Hepatocyte (in vitro differentiated cells): Measurements from ENCODE around the gene CDH22. TPM values are rescaled to one million over a fixed set of nuclear protein-coding genes. Genes with fewer than 3 reads are reported as not detected.

Experiments
- DNase-seq: peaks from one replicate; pipeline ENCODE4 v3.0.0-alpha.2; 2016; ENCODE audit warnings: low spot score
- H2AFZ ChIP-seq: fragments of 200-600 bp; sonication (generic); 2 replicates; pipeline ENCODE4 v1.6.0; 2016; ENCODE audit warnings: antibody characterized with exemption, mild to moderate bottlenecking
- H3K27ac ChIP-seq: fragments of 200-600 bp; sonication (generic); 2 replicates; pipeline ENCODE4 v1.5.1; 2016; ENCODE audit warnings: mild to moderate bottlenecking
- H3K27me3 ChIP-seq: fragments of 200-600 bp; sonication (generic); 2 replicates; pipeline ENCODE4 v1.6.1; 2016
- H3K36me3 ChIP-seq: fragments of 200-600 bp; sonication (generic); replicated peaks from 2 replicates; pipeline ENCODE4 v1.5.1; 2016; ENCODE audit warnings: low read depth; ENCODE audit not compliant: insufficient read depth
- H3K4me1 ChIP-seq: fragments of 200-600 bp; sonication (generic); 2 replicates; pipeline ENCODE4 v1.5.1; 2016; ENCODE audit warnings: mild to moderate bottlenecking, moderate library complexity; ENCODE audit not compliant: insufficient read depth
- H3K4me2 ChIP-seq: fragments of 200-600 bp; sonication (generic); 2 replicates; pipeline ENCODE4 v1.6.0; 2016
- H3K4me3 ChIP-seq: fragments of 200-600 bp; sonication (generic); 2 replicates; pipeline ENCODE4 v1.5.1; 2016; ENCODE audit warnings: mild to moderate bottlenecking
- H3K79me2 ChIP-seq: fragments of 200-600 bp; sonication (generic); 2 replicates; pipeline ENCODE4 v1.6.0; 2017; ENCODE audit warnings: mild to moderate bottlenecking
- H3K9me2 ChIP-seq: fragments of 200-600 bp; sonication (generic); replicated peaks from 2 replicates; pipeline ENCODE4 v1.6.0; 2017; ENCODE audit warnings: mild to moderate bottlenecking; ENCODE audit not compliant: insufficient read depth
- H3K9me3 ChIP-seq: fragments of 200-600 bp; sonication (generic); 2 replicates; pipeline ENCODE4 v1.5.1; 2016; ENCODE audit warnings: low read depth, mild to moderate bottlenecking
- H4K20me1 ChIP-seq: fragments of 200-600 bp; sonication (generic); 2 replicates; pipeline ENCODE4 v1.6.0; 2016; ENCODE audit warnings: mild to moderate bottlenecking; ENCODE audit not compliant: insufficient read depth, poor library complexity, severe bottlenecking
- EZH2 ChIP-seq: fragments of 200-600 bp; sonication (generic); IDR thresholded peaks from 2 replicates; pipeline ENCODE4 v1.6.1; 2016; ENCODE audit warnings: antibody characterized with exemption, mild to moderate bottlenecking, borderline replicate concordance
- EZH2phosphoT487 ChIP-seq: fragments of 200-600 bp; sonication (generic); IDR thresholded peaks from one replicate; pipeline ENCODE4 v1.6.1; 2018; ENCODE audit warnings: antibody characterized with exemption, mild to moderate bottlenecking, low read depth, moderate library complexity; ENCODE audit not compliant: unreplicated experiment, severe bottlenecking
- WGBS: methylation state at CpG from one replicate; pipeline ENCODE4 v1.1.6; 2016; ENCODE audit warnings: low lambda C conversion rate; ENCODE audit errors: missing lambda C conversion rate; 5-methylcytosine and 5-hydroxymethylcytosine counted together
- polyA plus RNA-seq: library from polyadenylated mRNA; unstranded; fragments of >200 nt; fragmentation: Nextera tagmentation; extraction: Ambion mirVana; gene quantifications from 2 replicates; pipeline ENCODE4 v1.2.1, GENCODE V29; 2016
- total RNA-seq: library from RNA; depleted of rRNA; stranded (reverse); fragments of >200 nt; gene quantifications from 2 replicates; pipeline ENCODE4 v1.2.3, GENCODE V29; 2014
- TF ChIP-seq, protein P1 (sequence below): fragments of 200-600 bp; sonication (generic); IDR thresholded peaks from 2 replicates; pipeline ENCODE4 v1.5.1; 2016; ENCODE audit warnings: antibody characterized with exemption, mild to moderate bottlenecking; ENCODE audit not compliant: poor library complexity

CDH22 gene
- total and polyA plus RNA-seq, 2 experiments from 2014 or later: not detected

DNA sequence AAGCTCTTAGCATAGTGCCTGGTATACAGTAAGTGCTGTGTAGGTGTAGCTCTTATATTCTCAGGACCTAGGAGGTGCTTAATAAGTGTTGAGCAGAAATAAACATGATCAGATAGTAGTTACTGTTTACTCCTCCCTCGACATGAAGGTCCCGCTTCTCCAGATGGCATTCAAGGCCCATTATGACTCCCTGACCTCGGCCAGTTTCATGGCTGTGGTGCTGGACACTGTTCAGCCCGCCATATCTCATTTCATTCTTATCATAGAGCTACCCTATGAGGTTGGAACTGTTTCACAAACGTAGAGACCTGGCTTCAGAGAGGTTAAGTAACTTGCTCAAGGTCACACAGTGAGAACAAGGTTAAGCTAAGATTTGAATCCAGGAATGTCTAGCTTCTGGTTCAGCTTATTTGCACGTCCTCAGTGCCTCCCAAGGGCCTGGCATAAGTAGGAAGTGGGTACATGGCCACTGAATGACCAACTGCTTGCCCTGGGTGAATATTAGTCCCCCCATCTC is 151.2 kb downstream of the CDH22 start:
- Histone ChIP-seq H3K9me3 (no peaks in the 10 kb centered on the region), H3K4me2 (no peak overlapping the region), H3K36me3 (no peaks in the 10 kb centered on the region), H3K4me1 (no peaks in the 10 kb centered on the region), H3K27me3 (peaks cover 22% of the 10 kb centered on the region), H3K9me2 (no peaks in the 10 kb centered on the region), H3K79me2 (no peaks in the 10 kb centered on the region), H3K4me3 (no peak overlapping the region), H4K20me1 (no peaks in the 10 kb centered on the region), H3K27ac (no peak overlapping the region), H2AFZ (no peak overlapping the region)
- WGBS: 74% methylated on average over 6 of the region's 6 CpGs
- TF ChIP-seq EZH2phosphoT487 (no peak), EZH2 (no peak)
- TF ChIP-seq, protein P1, sequence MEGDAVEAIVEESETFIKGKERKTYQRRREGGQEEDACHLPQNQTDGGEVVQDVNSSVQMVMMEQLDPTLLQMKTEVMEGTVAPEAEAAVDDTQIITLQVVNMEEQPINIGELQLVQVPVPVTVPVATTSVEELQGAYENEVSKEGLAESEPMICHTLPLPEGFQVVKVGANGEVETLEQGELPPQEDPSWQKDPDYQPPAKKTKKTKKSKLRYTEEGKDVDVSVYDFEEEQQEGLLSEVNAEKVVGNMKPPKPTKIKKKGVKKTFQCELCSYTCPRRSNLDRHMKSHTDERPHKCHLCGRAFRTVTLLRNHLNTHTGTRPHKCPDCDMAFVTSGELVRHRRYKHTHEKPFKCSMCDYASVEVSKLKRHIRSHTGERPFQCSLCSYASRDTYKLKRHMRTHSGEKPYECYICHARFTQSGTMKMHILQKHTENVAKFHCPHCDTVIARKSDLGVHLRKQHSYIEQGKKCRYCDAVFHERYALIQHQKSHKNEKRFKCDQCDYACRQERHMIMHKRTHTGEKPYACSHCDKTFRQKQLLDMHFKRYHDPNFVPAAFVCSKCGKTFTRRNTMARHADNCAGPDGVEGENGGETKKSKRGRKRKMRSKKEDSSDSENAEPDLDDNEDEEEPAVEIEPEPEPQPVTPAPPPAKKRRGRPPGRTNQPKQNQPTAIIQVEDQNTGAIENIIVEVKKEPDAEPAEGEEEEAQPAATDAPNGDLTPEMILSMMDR: no peak
- DNase-seq: no peak

- Histone ChIP-seq H4K20me1 (no peaks in the 10 kb centered on the region), H3K9me2 (no peaks in the 10 kb centered on the region), H3K4me3 (no peak overlapping the region), H3K36me3 (no peaks in the 10 kb centered on the region), H3K4me1 (no peaks in the 10 kb centered on the region), H3K27ac (no peak overlapping the region), H3K9me3 (no peaks in the 10 kb centered on the region), H3K79me2 (no peaks in the 10 kb centered on the region), H2AFZ (no peak overlapping the region), H3K27me3 (peaks cover 15% of the 10 kb centered on the region), H3K4me2 (no peak overlapping the region)
- TF ChIP-seq, protein P1: no peak
- no peak for TF ChIP-seq EZH2
- no peak for TF ChIP-seq EZH2phosphoT487
- 48% methylated on average over 8 of the region's 8 CpGs for WGBS
- DNase-seq: no peak
These were observed 152.2 kb downstream of the CDH22 start for GRCh38 chr20:46156065-46156464.

GRCh38 chr20:46154796-46155195 is 153.5 kb downstream of the CDH22 start:
- TF ChIP-seq, protein P1: no peak
- no peak for TF ChIP-seq EZH2
- H3K27me3 ChIP-seq: peaks cover 15% of the 10 kb centered on the region

DNA sequence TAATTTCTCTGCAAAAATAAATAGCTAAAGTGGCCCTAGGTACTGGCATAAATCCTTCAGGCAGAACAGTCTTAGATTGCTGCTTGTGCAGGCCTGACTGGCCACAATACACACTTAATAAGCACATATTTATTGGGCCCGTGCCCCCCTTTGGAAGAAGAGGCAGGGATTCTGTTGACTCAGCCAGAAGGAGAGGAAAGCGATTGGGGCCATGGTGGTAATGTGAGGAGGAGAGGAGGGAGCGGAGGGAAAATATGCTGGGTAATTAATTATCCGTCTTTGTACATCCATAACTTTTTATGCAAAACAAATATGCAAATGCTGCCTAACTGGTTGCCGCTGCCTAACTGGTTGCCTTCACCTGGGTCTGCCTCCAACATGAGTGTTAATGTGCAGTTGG is 154.0 kb downstream of the CDH22 start:
- WGBS: 82% methylated on average over 5 of the region's 5 CpGs
- Histone ChIP-seq H4K20me1 (no peaks in the 10 kb centered on the region), H3K4me2 (no peak overlapping the region), H3K79me2 (no peaks in the 10 kb centered on the region), H3K27me3 (peaks cover 11% of the 10 kb centered on the region), H3K4me3 (no peak overlapping the region), H3K27ac (no peak overlapping the region), H2AFZ (no peak overlapping the region), H3K4me1 (no peaks in the 10 kb centered on the region), H3K9me3 (no peaks in the 10 kb centered on the region), H3K36me3 (no peaks in the 10 kb centered on the region), H3K9me2 (no peaks in the 10 kb centered on the region)
- TF ChIP-seq EZH2phosphoT487 (no peak), EZH2 (no peak)
- TF ChIP-seq, protein P1: no peak
- DNase-seq: no peak

More at GRCh38 chr20:46154796-46155195, 153.5 kb downstream of the CDH22 start:
- Histone ChIP-seq H4K20me1 (no peaks in the 10 kb centered on the region), H3K79me2 (no peaks in the 10 kb centered on the region), H3K27ac (no peak overlapping the region), H3K4me2 (no peak overlapping the region), H3K9me3 (no peaks in the 10 kb centered on the region), H3K4me1 (no peaks in the 10 kb centered on the region), H3K36me3 (no peaks in the 10 kb centered on the region), H3K4me3 (no peak overlapping the region), H2AFZ (no peak overlapping the region), H3K9me2 (no peaks in the 10 kb centered on the region)
- WGBS: 87% methylated on average over 2 of the region's 2 CpGs
- DNase-seq: no peak
